CD1c-positive myeloid dendritic cell (primary cell): ENCODE results near the gene CCDC148.

Experiments
- DNase-seq: peaks from one replicate; pipeline ENCODE4 v3.0.0-alpha.2; 2016; ENCODE audit errors: extremely low spot score

CCDC148 gene

GRCh38 chr2:158124896-158125295 is 331.7 kb downstream of the CCDC148 start:
- DNase-seq, result no peak
